ENCODE measurements around the gene SNRNP48.

DNA sequence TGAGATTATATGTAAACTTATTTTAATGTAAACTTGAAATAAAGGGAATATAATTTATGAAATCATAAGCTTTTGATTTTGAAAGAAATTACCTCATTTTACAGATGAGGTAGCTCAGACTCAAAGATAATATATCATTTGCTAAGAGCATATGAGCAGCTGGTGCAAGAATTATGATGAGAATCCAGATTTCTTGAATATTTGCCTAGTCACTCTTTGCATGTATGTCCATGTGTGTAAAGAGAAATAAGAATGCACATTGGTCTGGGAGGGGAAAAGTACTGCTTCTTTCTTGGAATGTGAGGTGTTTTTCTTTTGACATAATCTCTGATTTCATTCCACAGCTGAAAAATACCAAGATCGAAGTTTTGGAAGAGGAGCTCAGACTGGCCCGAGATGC is 11.1 kb upstream of the SNRNP48 start:
- TF ChIP-seq POLR2A (IDR thresholded peaks at IDR 0.05; ENCODE audit: low read depth, low read length) = no peak
- TF ChIP-seq POLR2AphosphoS5 (IDR thresholded peaks at IDR 0.05; ENCODE audit: low read depth, low read length) = no peak

Data from GM12892 (cell line).